A673 (cell line): ENCODE data around the gene BHLHE23. TPM values are rescaled to one million over a fixed set of nuclear protein-coding genes. Genes with fewer than 3 reads are reported as not detected.

Source experiments
- BruUV-seq: library from RNA; stranded (reverse); fragments of 400-500 nt; replicated peaks from 2 replicates; lab custom pipeline; 2021; lab: Mats Ljungman, UMichigan
- CTCF ChIA-PET: fragments of 300-600 bp; sonication (Branson Sonifier 250); formaldehyde crosslinking; loops from one replicate; lab custom pipeline; 2022; ENCODE audit warnings: antibody characterized with exemption; lab: Charles Lee
- POLR2A ChIA-PET: fragments of 300-600 bp; sonication (Branson Sonifier 250); formaldehyde crosslinking; loops from one replicate; lab custom pipeline; 2022; ENCODE audit warnings: antibody characterized with exemption; ENCODE audit not compliant: low non-redundant PET; lab: Charles Lee
- DNase-seq: peaks from one replicate; pipeline ENCODE4 v3.0.0-alpha.2; 2015; ENCODE audit warnings: low spot score
- H3K27ac ChIP-seq: fragments of 200-600 bp; sonication (generic); 2 replicates; pipeline ENCODE4 v1.5.1; 2016; ENCODE audit warnings: mixed run types, low read depth, mild to moderate bottlenecking, mixed read lengths, antibody characterized with exemption, low read length; ENCODE audit not compliant: poor library complexity, severe bottlenecking
- H3K27me3 ChIP-seq: fragments of 200-600 bp; sonication (generic); replicated peaks from 2 replicates; pipeline ENCODE4 v1.6.1; 2017; ENCODE audit warnings: mixed run types, low read depth, mild to moderate bottlenecking, mixed read lengths, antibody characterized with exemption, low read length; ENCODE audit not compliant: insufficient read depth, poor library complexity
- H3K36me3 ChIP-seq: fragments of 200-600 bp; sonication (generic); 2 replicates; pipeline ENCODE4 v1.6.1; 2016; ENCODE audit warnings: mixed run types, mild to moderate bottlenecking, mixed read lengths, antibody characterized with exemption, low read length; ENCODE audit not compliant: insufficient read depth, poor library complexity, severe bottlenecking
- H3K4me1 ChIP-seq: fragments of 200-600 bp; sonication (generic); 2 replicates; pipeline ENCODE4 v1.6.1; 2017; ENCODE audit warnings: mixed run types, mild to moderate bottlenecking, mixed read lengths, antibody characterized with exemption, low read length; ENCODE audit not compliant: insufficient read depth, poor library complexity, severe bottlenecking
- H3K4me3 ChIP-seq: fragments of 200-600 bp; sonication (generic); 2 replicates; pipeline ENCODE4 v1.5.1; 2016; ENCODE audit warnings: low read depth, mixed run types, mild to moderate bottlenecking, mixed read lengths, low read length; ENCODE audit not compliant: poor library complexity, severe bottlenecking
- H3K9me3 ChIP-seq: fragments of 200-600 bp; sonication (generic); 2 replicates; pipeline ENCODE4 v1.6.1; 2016; ENCODE audit warnings: mixed run types, low read depth, mild to moderate bottlenecking, mixed read lengths, antibody characterized with exemption, low read length; ENCODE audit not compliant: poor library complexity, severe bottlenecking
- CTCF ChIP-seq: fragments of 300-800, 200-600 bp; sonication (generic); conservative IDR thresholded peaks from 2 replicates; pipeline ENCODE4 v1.5.1; 2017; ENCODE audit warnings: low read depth, mild to moderate bottlenecking, antibody characterized with exemption, low read length, moderate library complexity, mixed read lengths
- EZH2 ChIP-seq: fragments of 200-600 bp; sonication (generic); IDR thresholded peaks from 2 replicates; pipeline ENCODE4 v1.6.1; 2017; ENCODE audit warnings: borderline replicate concordance, low read depth, mild to moderate bottlenecking, mixed read lengths, antibody characterized with exemption, low read length; ENCODE audit not compliant: poor library complexity, severe bottlenecking
- intact Hi-C: fragments of 100-400 bp; cut with micrococcal nuclease; formaldehyde crosslinking; loops from one replicate; pipeline ENCODE4 v1.10.0; 2022; ENCODE audit not compliant: unreplicated experiment
- total RNA-seq: library from RNA; stranded (reverse); gene quantifications from 2 replicates; pipeline ENCODE4 v1.2.3, GENCODE V29; 2021

BHLHE23 gene
- total RNA-seq, 1 experiment from 2014 or later, result not detected

- intact Hi-C loops, result no loop called here
Measured at GRCh38 chr20:63013207-63013606, 6.4 kb upstream of the BHLHE23 start.

GRCh38 chr20:63011798-63012197 is 5.0 kb upstream of the BHLHE23 start:
- peaks cover 76% of the 10 kb centered on the region for H3K27me3 ChIP-seq

More at GRCh38 chr20:63013207-63013606, 6.4 kb upstream of the BHLHE23 start:
- no peak for DNase-seq
- ChIA-PET POLR2A (no interaction called here), CTCF (interaction anchor here (0.6 kb wide), 1 partner anchor 46 kb away, joined by 3 read pairs; no protein-coding TSS in a partner anchor)
- H3K36me3 ChIP-seq, result no peaks in the 10 kb centered on the region
- H3K27me3 ChIP-seq, result peaks cover 62% of the 10 kb centered on the region
- BruUV-seq, result no TSS peak
- TF ChIP-seq EZH2 (no peak), CTCF (no peak)
- H3K9me3 ChIP-seq, result peaks cover 10% of the 10 kb centered on the region
- H3K4me3 ChIP-seq, result no peak overlapping the region
- H3K4me1 ChIP-seq, result peaks cover 9% of the 10 kb centered on the region
- H3K27ac ChIP-seq, result no peak overlapping the region

GRCh38 chr20:63009988-63010769 is 3.4 kb upstream of the BHLHE23 start:
- peaks cover 88% of the 10 kb centered on the region for H3K27me3 ChIP-seq
- H3K27ac ChIP-seq, result no peak overlapping the region
- H3K4me1 ChIP-seq, result peaks cover 15% of the 10 kb centered on the region
- no peaks in the 10 kb centered on the region for H3K36me3 ChIP-seq
- H3K9me3 ChIP-seq, result peaks cover 10% of the 10 kb centered on the region
- no peak for DNase-seq
- no peak overlapping the region for H3K4me3 ChIP-seq
- intact Hi-C loops, result loop anchor here (1.0 to 10.0 kb wide), 4 partner anchors 38 to 188 kb away; no protein-coding TSS in a partner anchor
- CTCF ChIA-PET, result no interaction called here
- TF ChIP-seq CTCF (no peak), EZH2 (no peak)
- no TSS peak for BruUV-seq
- POLR2A ChIA-PET, result no interaction called here

More at GRCh38 chr20:63011798-63012197, 5.0 kb upstream of the BHLHE23 start:
- TF ChIP-seq EZH2 (no peak), CTCF (no peak)
- H3K4me3 ChIP-seq, result no peak overlapping the region
- H3K36me3 ChIP-seq, result no peaks in the 10 kb centered on the region
- peak; percentile 26 for DNase-seq
- intact Hi-C loops, result no loop called here
- H3K27ac ChIP-seq, result no peak overlapping the region
- H3K9me3 ChIP-seq, result peaks cover 10% of the 10 kb centered on the region
- BruUV-seq, result no TSS peak
- CTCF ChIA-PET, result no interaction called here
- peaks cover 14% of the 10 kb centered on the region for H3K4me1 ChIP-seq
- POLR2A ChIA-PET, result no interaction called here
